H9 (cell line): ENCODE results near the gene ZNF484. TPM values are rescaled to one million over a fixed set of nuclear protein-coding genes. Genes with fewer than 3 reads are reported as not detected.
"Not testable (repeated sequence)": the region's sequence is repeated elsewhere in the genome, so short reads cannot be mapped to it uniquely, and the experiment has no call there.

Source experiments
- DNase-seq: peaks from one replicate; pipeline ENCODE4 v3.0.0-alpha.2; 2017
- H2AFZ ChIP-seq: one replicate; pipeline ENCODE4 v1.6.1; 2013; ENCODE audit warnings: mild to moderate bottlenecking, low read length, control low read depth, moderate library complexity
- H2AK5ac ChIP-seq: 2 replicates; pipeline ENCODE4 v1.6.1; 2013; ENCODE audit warnings: low read length, control low read depth, mixed read lengths; ENCODE audit not compliant: insufficient read length
- H2BK120ac ChIP-seq: one replicate; pipeline ENCODE4 v1.6.1; 2013; ENCODE audit warnings: low read depth, mild to moderate bottlenecking, low read length, control low read depth, inconsistent platforms; ENCODE audit not compliant: poor library complexity, severe bottlenecking
- H2BK12ac ChIP-seq: 2 replicates; pipeline ENCODE4 v1.6.1; 2013; ENCODE audit warnings: low read length, control low read depth, mixed read lengths, low read depth; ENCODE audit not compliant: insufficient read length
- H2BK15ac ChIP-seq: 2 replicates; pipeline ENCODE4 v1.6.1; 2013; ENCODE audit warnings: low read depth, low read length, control low read depth
- H2BK20ac ChIP-seq: one replicate; pipeline ENCODE4 v1.6.1; 2013; ENCODE audit warnings: low read depth, mild to moderate bottlenecking, low read length, control low read depth, inconsistent platforms; ENCODE audit not compliant: poor library complexity, severe bottlenecking
- H2BK5ac ChIP-seq: 2 replicates; pipeline ENCODE4 v1.6.1; 2013; ENCODE audit warnings: low read length, control low read depth, mixed read lengths; ENCODE audit not compliant: insufficient read length
- H3K14ac ChIP-seq: 2 replicates; pipeline ENCODE4 v1.6.1; 2013; ENCODE audit warnings: low read length, control low read depth; ENCODE audit not compliant: insufficient read depth
- H3K18ac ChIP-seq: 2 replicates; pipeline ENCODE4 v1.6.1; 2013; ENCODE audit warnings: low read depth, mild to moderate bottlenecking, mixed read lengths, low read length, control low read depth; ENCODE audit not compliant: insufficient read length
- H3K23ac ChIP-seq: 2 replicates; pipeline ENCODE4 v1.6.1; 2013; ENCODE audit warnings: low read length, control low read depth, mixed read lengths, low read depth; ENCODE audit not compliant: insufficient read length
- H3K23me2 ChIP-seq: 2 replicates; pipeline ENCODE4 v1.6.1; 2013; ENCODE audit warnings: low read depth, mild to moderate bottlenecking, mixed read lengths, low read length, control low read depth; ENCODE audit not compliant: insufficient read length, poor library complexity, severe bottlenecking
- H3K27ac ChIP-seq: 2 replicates; pipeline ENCODE4 v1.5.1; 2013; ENCODE audit warnings: low read length, control low read depth, mixed read lengths, low read depth; ENCODE audit not compliant: insufficient read length
- H3K27me3 ChIP-seq: 2 replicates; pipeline ENCODE4 v1.6.1; 2013; ENCODE audit warnings: low read length, control low read depth, inconsistent platforms; ENCODE audit not compliant: insufficient read depth
- H3K4ac ChIP-seq: 2 replicates; pipeline ENCODE4 v1.6.1; 2013; ENCODE audit warnings: low read depth, mild to moderate bottlenecking, control low read depth, inconsistent platforms, low read length, moderate library complexity
- H3K4me1 ChIP-seq: 2 replicates; pipeline ENCODE4 v1.6.1; 2013; ENCODE audit warnings: low read length, control low read depth, inconsistent platforms; ENCODE audit not compliant: insufficient read depth
- H3K4me2 ChIP-seq: 2 replicates; pipeline ENCODE4 v1.6.1; 2013; ENCODE audit warnings: low read length, control low read depth, mixed read lengths; ENCODE audit not compliant: insufficient read length, insufficient read depth
- H3K56ac ChIP-seq: 2 replicates; pipeline ENCODE4 v1.6.1; 2013; ENCODE audit warnings: low read depth, mild to moderate bottlenecking, mixed read lengths, low read length, control low read depth; ENCODE audit not compliant: insufficient read length
- H3K79me1 ChIP-seq: 2 replicates; pipeline ENCODE4 v1.6.1; 2013; ENCODE audit warnings: low read depth, mild to moderate bottlenecking, moderate library complexity, low read length, control low read depth, inconsistent platforms; ENCODE audit not compliant: insufficient read depth, poor library complexity, severe bottlenecking
- H3K79me2 ChIP-seq: 2 replicates; pipeline ENCODE4 v1.6.1; 2013; ENCODE audit warnings: low read length, control low read depth, inconsistent platforms; ENCODE audit not compliant: insufficient read depth
- H3K9ac ChIP-seq: 2 replicates; pipeline ENCODE4 v1.6.1; 2013; ENCODE audit warnings: low read length, control low read depth, mixed read lengths; ENCODE audit not compliant: insufficient read length; ENCODE audit errors: extremely low read depth
- H3K9me3 ChIP-seq: one replicate; pipeline ENCODE4 v1.6.1; 2013; ENCODE audit warnings: low read depth, low read length, inconsistent platforms; ENCODE audit not compliant: control insufficient read depth
- H3T11ph ChIP-seq: one replicate; pipeline ENCODE4 v1.6.1; 2013; ENCODE audit warnings: mild to moderate bottlenecking, low read length, control low read depth, inconsistent platforms
- H4K20me1 ChIP-seq: one replicate; pipeline ENCODE4 v1.6.1; 2013; ENCODE audit not compliant: control insufficient read depth, insufficient read length, insufficient read depth
- H4K5ac ChIP-seq: 2 replicates; pipeline ENCODE4 v1.6.1; 2013; ENCODE audit warnings: low read depth, mild to moderate bottlenecking, mixed read lengths, low read length, control low read depth; ENCODE audit not compliant: insufficient read length
- H4K8ac ChIP-seq: replicated peaks from 2 replicates; pipeline ENCODE4 v1.6.1; 2013; ENCODE audit warnings: low read length, control low read depth, mixed read lengths, low read depth; ENCODE audit not compliant: insufficient read length
- H4K91ac ChIP-seq: 2 replicates; pipeline ENCODE4 v1.6.1; 2013; ENCODE audit warnings: low read depth, mild to moderate bottlenecking, moderate library complexity, mixed read lengths, low read length, control low read depth; ENCODE audit not compliant: insufficient read length
- H3K27ac Mint-ChIP-seq, 3 experiments: 2 replicates in 2 of 3; 3 replicates in 1 of 3; pipeline ENCODE4 v1.8.0; 2020 to 2021; ENCODE audit warnings: mixed read lengths in 3 of 3, mild to moderate bottlenecking in 1 of 3, moderate library complexity in 1 of 3
- H3K27me3 Mint-ChIP-seq: 2 replicates; pipeline ENCODE4 v1.8.0; 2021; ENCODE audit warnings: low read depth, mild to moderate bottlenecking, moderate library complexity, mixed read lengths
- H3K36me3 Mint-ChIP-seq, 3 experiments: 2 replicates in 2 of 3; 3 replicates in 1 of 3; pipeline ENCODE4 v1.8.0; 2020 to 2021; ENCODE audit warnings: low read depth in 3 of 3, mixed read lengths in 3 of 3; ENCODE audit not compliant: insufficient read depth in 1 of 3
- H3K4me1 Mint-ChIP-seq, 2 experiments: 2 replicates each; pipeline ENCODE4 v1.8.0; 2020; ENCODE audit warnings: mixed read lengths in 2 of 2
- H3K4me3 Mint-ChIP-seq, 2 experiments: 2 replicates in 1 of 2; 3 replicates in 1 of 2; pipeline ENCODE4 v1.8.0; 2020 to 2021; ENCODE audit warnings: mild to moderate bottlenecking in 2 of 2, mixed read lengths in 2 of 2, moderate library complexity in 1 of 2
- H3K9me3 Mint-ChIP-seq, 2 experiments: 2 replicates in 1 of 2; 3 replicates in 1 of 2; pipeline ENCODE4 v1.8.0; 2020; ENCODE audit warnings: mild to moderate bottlenecking in 2 of 2, mixed read lengths in 2 of 2, moderate library complexity in 1 of 2
- WGBS: extraction: QIAGEN DNeasy Blood & Tissue Kit; methylation state at CpG from one replicate; pipeline ENCODE4 v1.1.7; 2013; ENCODE audit warnings: missing lambda C conversion rate, low lambda C conversion rate, mixed read lengths; ENCODE audit not compliant: insufficient read length; ENCODE audit errors: extremely low coverage; 5-methylcytosine and 5-hydroxymethylcytosine counted together
- total RNA-seq: library from RNA; stranded (reverse); gene quantifications from 2 replicates; pipeline ENCODE4 v1.2.1, GENCODE V29; 2021

Gene ZNF484
- total RNA-seq, 1 experiment from 2014 or later, result 10.2 TPM

- not testable (repeated sequence) for H3K56ac ChIP-seq, H3K27ac ChIP-seq, H3K4me3 Mint-ChIP-seq, H3T11ph ChIP-seq, H2AK5ac ChIP-seq, DNase-seq, H4K91ac ChIP-seq, H3K27me3 ChIP-seq, H4K20me1 ChIP-seq, H4K8ac ChIP-seq, H3K4me2 ChIP-seq, H4K5ac ChIP-seq, H3K79me1 ChIP-seq, H3K23ac ChIP-seq, H3K36me3 Mint-ChIP-seq, H2AFZ ChIP-seq, H3K23me2 ChIP-seq, H2BK20ac ChIP-seq, H3K9me3 Mint-ChIP-seq, H2BK120ac ChIP-seq, H3K4me1 ChIP-seq, H2BK12ac ChIP-seq, H3K79me2 ChIP-seq, H3K9me3 ChIP-seq, H2BK15ac ChIP-seq, H3K18ac ChIP-seq, H3K4ac ChIP-seq, H2BK5ac ChIP-seq, H3K9ac ChIP-seq, H3K27ac Mint-ChIP-seq, H3K14ac ChIP-seq
- WGBS, result no CpG with 5 or more reads among the region's 4 CpGs
- Mint-ChIP-seq H3K27me3 (peaks cover 25% of the 10 kb centered on the region), H3K4me1 (peaks cover 28 to 40% of the 10 kb centered on the region in 2 experiments)
Observed at GRCh38 chr9:92892276-92892675, 14.4 kb upstream of the ZNF484 start.
